ENCODE measurements around the gene SELENON. TPM values are rescaled to one million over a fixed set of nuclear protein-coding genes. Genes with fewer than 3 reads are reported as not detected.

The SELENON gene
- total and polyA plus RNA-seq, 9 of the 15 experiments (the other 6 are each of a cell fraction or from before 2014, with no cell fraction given): 0.43 to 26.7 (median 7.0) TPM

DNA sequence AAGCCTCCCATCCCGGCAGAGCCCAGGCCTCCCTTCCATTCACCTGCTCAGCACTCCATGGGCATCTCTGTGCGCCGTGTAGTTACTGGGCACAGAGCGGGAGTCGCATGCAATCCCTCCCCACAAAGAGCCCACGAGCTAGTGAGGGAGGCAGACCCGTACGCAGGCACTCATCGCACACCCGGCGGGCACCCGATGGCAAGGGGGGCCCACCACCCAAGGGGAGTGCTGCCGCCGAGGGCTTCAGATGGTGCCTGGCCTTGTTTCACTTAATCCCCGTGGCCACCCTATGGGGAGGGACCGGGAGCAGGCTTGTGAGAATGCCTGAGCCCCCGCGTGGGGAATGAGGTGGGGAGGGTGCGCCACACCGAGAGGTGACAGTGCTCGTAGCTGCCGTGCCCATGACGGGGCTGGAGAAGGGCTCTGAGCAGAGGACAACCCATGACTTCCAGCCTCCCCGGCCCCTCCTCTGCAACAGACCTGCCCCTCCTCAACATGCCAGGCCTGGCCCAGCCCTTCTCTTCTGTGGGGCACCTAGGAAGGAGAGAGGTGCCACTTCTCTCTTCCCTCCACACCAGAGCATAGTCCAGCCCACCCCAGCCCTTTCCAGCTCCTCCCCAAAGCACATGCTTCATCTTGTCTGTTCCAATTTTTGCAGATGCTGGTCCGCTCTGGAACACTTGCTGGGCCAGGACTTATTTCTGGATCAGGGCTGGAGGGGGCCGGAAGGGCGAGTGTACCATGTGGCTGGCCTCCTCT is 30.2 kb upstream of the SELENON start:
- no peak for DNase-seq (ENCODE audit: extremely low read depth in 1 of 4, low spot score in 3 of 4)
- intact Hi-C loops (cut with micrococcal nuclease) (no loop called here), in situ Hi-C loops (cut with MboI) (no loop called here)
- no peak for FAIRE-seq
- 58% methylated on average over 25 of the region's 27 CpGs for WGBS (ENCODE audit: insufficient coverage, low coverage, missing lambda C conversion rate)
- no peaks in the 10 kb centered on the region for H3K79me2 ChIP-seq (ENCODE audit: control insufficient read depth, insufficient read depth, low read length)
- no peak overlapping the region for H3K4me3 ChIP-seq
- no peak overlapping the region for H3K27ac ChIP-seq (ENCODE audit: extremely low read depth, low read depth, low read length)
- no TSS peak for BruUV-seq (replicated peaks)
- no peaks in the 10 kb centered on the region; the same call in 1 of the 2 replicates for H3K9me3 ChIP-seq (replicated peaks; ENCODE audit: control insufficient read depth, insufficient read depth, low read depth, low read length)
- POLR2A ChIA-PET: no interaction called here
- H3K9ac ChIP-seq (ENCODE audit: insufficient read depth in 1 of 2, low read depth in 2 of 2, low read length in 2 of 2): no peak overlapping the region
- CTCF ChIA-PET (ENCODE audit: low intra/inter-chr PET ratio): no interaction called here
- TF ChIP-seq, protein P1, sequence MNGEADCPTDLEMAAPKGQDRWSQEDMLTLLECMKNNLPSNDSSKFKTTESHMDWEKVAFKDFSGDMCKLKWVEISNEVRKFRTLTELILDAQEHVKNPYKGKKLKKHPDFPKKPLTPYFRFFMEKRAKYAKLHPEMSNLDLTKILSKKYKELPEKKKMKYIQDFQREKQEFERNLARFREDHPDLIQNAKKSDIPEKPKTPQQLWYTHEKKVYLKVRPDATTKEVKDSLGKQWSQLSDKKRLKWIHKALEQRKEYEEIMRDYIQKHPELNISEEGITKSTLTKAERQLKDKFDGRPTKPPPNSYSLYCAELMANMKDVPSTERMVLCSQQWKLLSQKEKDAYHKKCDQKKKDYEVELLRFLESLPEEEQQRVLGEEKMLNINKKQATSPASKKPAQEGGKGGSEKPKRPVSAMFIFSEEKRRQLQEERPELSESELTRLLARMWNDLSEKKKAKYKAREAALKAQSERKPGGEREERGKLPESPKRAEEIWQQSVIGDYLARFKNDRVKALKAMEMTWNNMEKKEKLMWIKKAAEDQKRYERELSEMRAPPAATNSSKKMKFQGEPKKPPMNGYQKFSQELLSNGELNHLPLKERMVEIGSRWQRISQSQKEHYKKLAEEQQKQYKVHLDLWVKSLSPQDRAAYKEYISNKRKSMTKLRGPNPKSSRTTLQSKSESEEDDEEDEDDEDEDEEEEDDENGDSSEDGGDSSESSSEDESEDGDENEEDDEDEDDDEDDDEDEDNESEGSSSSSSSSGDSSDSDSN (IDR thresholded peaks at IDR 0.05; ENCODE audit: borderline replicate concordance in 1 of 2, low read depth in 2 of 2, low read length in 2 of 2): no peak
- TF ChIP-seq, protein P2, sequence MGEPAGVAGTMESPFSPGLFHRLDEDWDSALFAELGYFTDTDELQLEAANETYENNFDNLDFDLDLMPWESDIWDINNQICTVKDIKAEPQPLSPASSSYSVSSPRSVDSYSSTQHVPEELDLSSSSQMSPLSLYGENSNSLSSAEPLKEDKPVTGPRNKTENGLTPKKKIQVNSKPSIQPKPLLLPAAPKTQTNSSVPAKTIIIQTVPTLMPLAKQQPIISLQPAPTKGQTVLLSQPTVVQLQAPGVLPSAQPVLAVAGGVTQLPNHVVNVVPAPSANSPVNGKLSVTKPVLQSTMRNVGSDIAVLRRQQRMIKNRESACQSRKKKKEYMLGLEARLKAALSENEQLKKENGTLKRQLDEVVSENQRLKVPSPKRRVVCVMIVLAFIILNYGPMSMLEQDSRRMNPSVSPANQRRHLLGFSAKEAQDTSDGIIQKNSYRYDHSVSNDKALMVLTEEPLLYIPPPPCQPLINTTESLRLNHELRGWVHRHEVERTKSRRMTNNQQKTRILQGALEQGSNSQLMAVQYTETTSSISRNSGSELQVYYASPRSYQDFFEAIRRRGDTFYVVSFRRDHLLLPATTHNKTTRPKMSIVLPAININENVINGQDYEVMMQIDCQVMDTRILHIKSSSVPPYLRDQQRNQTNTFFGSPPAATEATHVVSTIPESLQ (CRISPR knock-in tag; IDR thresholded peaks at IDR 0.05): no peak
- TF ChIP-seq, protein P3, sequence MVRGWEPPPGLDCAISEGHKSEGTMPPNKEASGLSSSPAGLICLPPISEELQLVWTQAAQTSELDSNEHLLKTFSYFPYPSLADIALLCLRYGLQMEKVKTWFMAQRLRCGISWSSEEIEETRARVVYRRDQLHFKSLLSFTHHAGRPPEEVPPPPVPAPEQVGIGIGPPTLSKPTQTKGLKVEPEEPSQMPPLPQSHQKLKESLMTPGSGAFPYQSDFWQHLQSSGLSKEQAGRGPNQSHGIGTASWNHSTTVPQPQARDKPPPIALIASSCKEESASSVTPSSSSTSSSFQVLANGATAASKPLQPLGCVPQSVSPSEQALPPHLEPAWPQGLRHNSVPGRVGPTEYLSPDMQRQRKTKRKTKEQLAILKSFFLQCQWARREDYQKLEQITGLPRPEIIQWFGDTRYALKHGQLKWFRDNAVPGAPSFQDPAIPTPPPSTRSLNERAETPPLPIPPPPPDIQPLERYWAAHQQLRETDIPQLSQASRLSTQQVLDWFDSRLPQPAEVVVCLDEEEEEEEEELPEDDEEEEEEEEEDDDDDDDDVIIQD (CRISPR knock-in tag; IDR thresholded peaks at IDR 0.05): no peak
- TF ChIP-seq RFX7 (CRISPR knock-in tag; IDR thresholded peaks at IDR 0.05) (no peak), CXXC5 (CRISPR knock-in tag; IDR thresholded peaks at IDR 0.05) (no peak), ZNF140 (CRISPR knock-in tag; IDR thresholded peaks at IDR 0.05) (no peak), MED1 (CRISPR knock-in tag; IDR thresholded peaks at IDR 0.05; ENCODE audit: borderline replicate concordance) (peak; percentile 67; the same call in 1 of the 2 replicates)
- TF ChIP-seq, protein P4, sequence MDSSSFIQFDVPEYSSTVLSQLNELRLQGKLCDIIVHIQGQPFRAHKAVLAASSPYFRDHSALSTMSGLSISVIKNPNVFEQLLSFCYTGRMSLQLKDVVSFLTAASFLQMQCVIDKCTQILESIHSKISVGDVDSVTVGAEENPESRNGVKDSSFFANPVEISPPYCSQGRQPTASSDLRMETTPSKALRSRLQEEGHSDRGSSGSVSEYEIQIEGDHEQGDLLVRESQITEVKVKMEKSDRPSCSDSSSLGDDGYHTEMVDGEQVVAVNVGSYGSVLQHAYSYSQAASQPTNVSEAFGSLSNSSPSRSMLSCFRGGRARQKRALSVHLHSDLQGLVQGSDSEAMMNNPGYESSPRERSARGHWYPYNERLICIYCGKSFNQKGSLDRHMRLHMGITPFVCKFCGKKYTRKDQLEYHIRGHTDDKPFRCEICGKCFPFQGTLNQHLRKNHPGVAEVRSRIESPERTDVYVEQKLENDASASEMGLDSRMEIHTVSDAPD (CRISPR knock-in tag; IDR thresholded peaks at IDR 0.05): no peak
- peaks cover 10% of the 10 kb centered on the region; the same call in 1 of the 2 replicates for H4K20me1 ChIP-seq (replicated peaks; ENCODE audit: control insufficient read depth, insufficient read depth, low read length)
- peaks cover 0 to 28% of the 10 kb centered on the region in 2 experiments; a peak in 3 of 5 replicates for H3K27me3 ChIP-seq (ENCODE audit: control insufficient read depth in 2 of 2, insufficient read depth in 2 of 2, low read length in 2 of 2)
- peaks cover 8 to 26% of the 10 kb centered on the region in 2 experiments; a peak in 4 of 5 replicates for H3K4me1 ChIP-seq (replicated peaks in 1 of 2; ENCODE audit: control insufficient read depth in 2 of 2, insufficient read depth in 2 of 2, low read length in 2 of 2)
- no peaks in the 10 kb centered on the region for H3K9me1 ChIP-seq (ENCODE audit: control insufficient read depth, insufficient read depth, low read length)
- no peaks in the 10 kb centered on the region for H3K36me3 ChIP-seq (ENCODE audit: control insufficient read depth, insufficient read depth, low read length)
- H2AFZ ChIP-seq (ENCODE audit: low read depth, low read length): no peak overlapping the region
- no peak overlapping the region for H3K4me2 ChIP-seq (ENCODE audit: insufficient read depth, low read length)
- ATAC-seq: no peak

Data from K562 (cell line).